IMR-90 (cell line): ENCODE results near the gene APBB1IP. TPM values are rescaled to one million over a fixed set of nuclear protein-coding genes. Genes with fewer than 3 reads are reported as not detected.

Source experiments
- ATAC-seq: fragments of 200-7000 bp; cut with Tn5 transposase; 2 replicates; pipeline ENCODE4 v1.9.1; 2020; ENCODE audit warnings: low read depth, mild to moderate bottlenecking, moderate library complexity
- BruUV-seq: library from RNA; stranded (reverse); fragments of 400-500 nt; replicated peaks from 2 replicates; lab custom pipeline; 2021; lab: Mats Ljungman, UMichigan
- CTCF ChIA-PET: fragments of 300-600 bp; formaldehyde crosslinking; extraction: SDS; loops from one replicate; lab custom pipeline; 2021; ENCODE audit warnings: antibody characterized with exemption; lab: Yijun Ruan, JAX
- POLR2A ChIA-PET: fragments of 300-600 bp; sonication (Branson Sonifier 250); formaldehyde crosslinking; loops from one replicate; lab custom pipeline; 2022; ENCODE audit warnings: antibody characterized with exemption; ENCODE audit not compliant: unreplicated experiment; lab: Charles Lee
- DNase-seq: peaks from one replicate; pipeline ENCODE4 v3.0.0; 2013
- H2AFZ ChIP-seq: replicated peaks from 2 replicates; pipeline ENCODE3; 2013; ENCODE audit warnings: low read length, mild to moderate bottlenecking; ENCODE audit not compliant: poor library complexity
- H2AK5ac ChIP-seq: 2 replicates; pipeline ENCODE4 v1.6.1; 2013; ENCODE audit warnings: low read depth, low read length, inconsistent platforms
- H2AK9ac ChIP-seq: replicated peaks from 2 replicates; pipeline ENCODE3; 2013; ENCODE audit warnings: mild to moderate bottlenecking, low read depth, low read length, moderate library complexity; ENCODE audit not compliant: poor library complexity
- H2BK120ac ChIP-seq: 2 replicates; pipeline ENCODE4 v1.6.1; 2013; ENCODE audit warnings: low read depth, low read length, inconsistent platforms
- H2BK15ac ChIP-seq: 3 replicates; pipeline ENCODE4 v1.6.1; 2013; ENCODE audit warnings: low read depth, low read length, inconsistent platforms
- H2BK20ac ChIP-seq: 2 replicates; pipeline ENCODE4 v1.6.1; 2013; ENCODE audit warnings: low read depth, mild to moderate bottlenecking, inconsistent platforms, low read length, moderate library complexity
- H2BK5ac ChIP-seq: 2 replicates; pipeline ENCODE4 v1.6.1; 2013; ENCODE audit warnings: mild to moderate bottlenecking, low read depth, low read length, inconsistent platforms; ENCODE audit not compliant: poor library complexity, severe bottlenecking
- H3K14ac ChIP-seq: replicated peaks from 2 replicates; pipeline ENCODE4 v1.6.1; 2013; ENCODE audit warnings: low read depth, low read length, inconsistent platforms
- H3K18ac ChIP-seq: 2 replicates; pipeline ENCODE4 v1.6.1; 2013; ENCODE audit warnings: low read depth, low read length, control low read depth
- H3K23ac ChIP-seq: 2 replicates; pipeline ENCODE4 v1.6.1; 2013; ENCODE audit warnings: low read depth, low read length, inconsistent platforms
- H3K27ac ChIP-seq: 2 replicates; pipeline ENCODE4 v1.5.1; 2013; ENCODE audit warnings: mild to moderate bottlenecking, control low read depth, low read length; ENCODE audit not compliant: insufficient read depth
- H3K27me3 ChIP-seq: 2 replicates; pipeline ENCODE4 v1.6.1; 2013; ENCODE audit warnings: low read length; ENCODE audit not compliant: control insufficient read depth, insufficient read depth
- H3K36me3 ChIP-seq: 2 replicates; pipeline ENCODE4 v1.6.1; 2013; ENCODE audit warnings: low read length, mixed read lengths; ENCODE audit not compliant: control insufficient read depth, insufficient read depth
- H3K4ac ChIP-seq: 2 replicates; pipeline ENCODE4 v1.6.1; 2013; ENCODE audit warnings: low read depth, low read length, inconsistent platforms
- H3K4me1 ChIP-seq: 2 replicates; pipeline ENCODE4 v1.6.1; 2013; ENCODE audit warnings: low read length, mixed read lengths; ENCODE audit not compliant: control insufficient read depth, insufficient read depth
- H3K4me2 ChIP-seq: 2 replicates; pipeline ENCODE4 v1.6.1; 2013; ENCODE audit warnings: low read depth, mild to moderate bottlenecking, control low read depth, low read length, moderate library complexity
- H3K4me3 ChIP-seq: 2 replicates; pipeline ENCODE4 v1.5.1; 2013; ENCODE audit warnings: low read depth, mild to moderate bottlenecking, control low read depth, low read length, moderate library complexity; ENCODE audit not compliant: insufficient read depth
- H3K56ac ChIP-seq: 2 replicates; pipeline ENCODE4 v1.6.1; 2013; ENCODE audit warnings: low read length, inconsistent platforms; ENCODE audit not compliant: insufficient read depth; ENCODE audit errors: extremely low read depth
- H3K79me1 ChIP-seq, 2 experiments: 2 replicates each; pipeline ENCODE4 v1.6.1; 2013; ENCODE audit warnings: low read length in 2 of 2, inconsistent platforms in 1 of 2, low read depth in 1 of 2
- H3K9ac ChIP-seq: 2 replicates; pipeline ENCODE4 v1.6.1; 2013; ENCODE audit warnings: low read depth, low read length, control low read depth
- H3K9me1 ChIP-seq: 2 replicates; pipeline ENCODE4 v1.6.1; 2013; ENCODE audit warnings: low read length, inconsistent platforms; ENCODE audit not compliant: insufficient read depth
- H3K9me3 ChIP-seq: 2 replicates; pipeline ENCODE4 v1.6.1; 2013; ENCODE audit warnings: low read length; ENCODE audit not compliant: control insufficient read depth, insufficient read depth
- H4K20me1 ChIP-seq: 2 replicates; pipeline ENCODE4 v1.6.1; 2013; ENCODE audit warnings: low read length, inconsistent platforms; ENCODE audit not compliant: insufficient read depth
- H4K5ac ChIP-seq: 2 replicates; pipeline ENCODE4 v1.6.1; 2013; ENCODE audit warnings: mild to moderate bottlenecking, low read depth, low read length, control low read depth
- H4K8ac ChIP-seq, 2 experiments: 2 replicates each; pipeline ENCODE4 v1.6.1; 2013; ENCODE audit warnings: low read depth in 2 of 2, low read length in 2 of 2, control low read depth in 1 of 2, inconsistent platforms in 1 of 2
- H4K91ac ChIP-seq: 2 replicates; pipeline ENCODE4 v1.6.1; 2013; ENCODE audit warnings: low read depth, low read length, inconsistent platforms; ENCODE audit not compliant: insufficient read depth
- CHD1 ChIP-seq: IDR thresholded peaks from 2 replicates; pipeline ENCODE4 v1.6.1; 2012; ENCODE audit warnings: low read depth, low read length, improper control_type of control experiment
- MXI1 ChIP-seq: IDR thresholded peaks from 2 replicates; pipeline ENCODE4 v1.6.1; 2012; ENCODE audit warnings: low read depth, mild to moderate bottlenecking, low read length, moderate library complexity, borderline replicate concordance
- RAD21 ChIP-seq: IDR thresholded peaks from 2 replicates; pipeline ENCODE4 v1.6.1; 2012; ENCODE audit warnings: low read length, improper control_type of control experiment
- SMC3 ChIP-seq: fragments of 150-350 bp; IDR thresholded peaks from 2 replicates; pipeline ENCODE4 v1.6.1; 2016; ENCODE audit warnings: low read depth, mild to moderate bottlenecking, antibody characterized with exemption, low read length, moderate library complexity
- WGBS, 2 experiments: methylation state at CpG; one replicate each; pipeline versions ENCODE4 v1.1.5 to v1.1.7; 2013; ENCODE audit warnings: missing lambda C conversion rate in 2 of 2; ENCODE audit not compliant: insufficient read length in 1 of 2; ENCODE audit errors: extremely low coverage in 2 of 2; 5-methylcytosine and 5-hydroxymethylcytosine counted together
- dilution Hi-C: fragments of 300-500 bp; cut with HindIII; formaldehyde crosslinking; loops from one replicate; pipeline ENCODE4 v1.14.3; 2018; ENCODE audit warnings: low sequenced_read_pairs; ENCODE audit not compliant: unreplicated experiment
- in situ Hi-C: fragments of 300-500 bp; cut with MboI; formaldehyde crosslinking; loops from 3 replicates; pipeline ENCODE4 v1.14.3; 2019; ENCODE audit warnings: low sequenced_read_pairs, inconsistent platforms, mixed read lengths
- intact Hi-C: fragments of 100-400 bp; cut with micrococcal nuclease; formaldehyde crosslinking; loops from 2 replicates; pipeline ENCODE4 v1.10.0; 2022
- polyA plus RNA-seq, 3 experiments: library from polyadenylated mRNA; depleted of rRNA; stranded (reverse); fragments of >200 nt; gene quantifications; 2 replicates each; pipeline ENCODE4 v1.2.3, GENCODE V29; 2012; ENCODE audit warnings: low replicate concordance in 1 of 3
- total RNA-seq: library from RNA; depleted of rRNA; stranded (reverse); fragments of >200 nt; gene quantifications from 2 replicates; pipeline ENCODE4 v1.2.3, GENCODE V29; 2012

Gene APBB1IP
- total and polyA plus RNA-seq, 2 of the 4 experiments (the other 2 are of a cell fraction), result not detected

GRCh38 chr10:26486990-26487850, 49.1 kb downstream of the APBB1IP start:
- H3K9ac ChIP-seq, result no peak overlapping the region
- CTCF ChIA-PET, result no interaction called here
- POLR2A ChIA-PET, result no interaction called here
- H3K36me3 ChIP-seq, result no peaks in the 10 kb centered on the region
- no peaks in the 10 kb centered on the region for H3K4me1 ChIP-seq
- no peak overlapping the region for H3K18ac ChIP-seq
- no peak overlapping the region for H4K5ac ChIP-seq
- TF ChIP-seq MXI1 (no peak), RAD21 (no peak), SMC3 (no peak), CHD1 (no peak)
- H3K27ac ChIP-seq, result no peak overlapping the region
- no peak overlapping the region for H2BK20ac ChIP-seq
- H4K20me1 ChIP-seq, result no peaks in the 10 kb centered on the region
- dilution Hi-C loops (no loop called here), in situ Hi-C loops (no loop called here), intact Hi-C loops (no loop called here)
- H3K9me1 ChIP-seq, result no peaks in the 10 kb centered on the region
- no peak overlapping the region for H3K4ac ChIP-seq
- H3K56ac ChIP-seq, result no peak overlapping the region
- no peak overlapping the region for H3K23ac ChIP-seq
- H3K27me3 ChIP-seq, result no peaks in the 10 kb centered on the region
- H3K14ac ChIP-seq, result no peak overlapping the region
- H3K4me3 ChIP-seq, result no peak overlapping the region
- H3K4me2 ChIP-seq, result no peak overlapping the region
- H3K79me1 ChIP-seq, result no peaks in the 10 kb centered on the region
- H4K8ac ChIP-seq, result no peak overlapping the region
- H3K9me3 ChIP-seq, result peaks cover 16% of the 10 kb centered on the region
- DNase-seq (peak; percentile 37), ATAC-seq (no peak)
- H2BK120ac ChIP-seq, result no peak overlapping the region
- no peak overlapping the region for H2BK15ac ChIP-seq
- BruUV-seq, result no TSS peak
- WGBS, 2 experiments, result no CpG with 5 or more reads among the region's 11 CpGs
- no peak overlapping the region for H2BK5ac ChIP-seq
- H2AFZ ChIP-seq, result no peak overlapping the region
- no peak overlapping the region for H2AK5ac ChIP-seq
- no peak overlapping the region for H4K91ac ChIP-seq
- H2AK9ac ChIP-seq, result no peak overlapping the region
